Activated T-cell treated with anti-CD3 and anti-CD28 coated beads, Interleukin-2, amount 50 U/mL, for 48 hours (primary cell): ENCODE measurements around the gene ITGB3.
"Not testable (repeated sequence)": the region's sequence is repeated elsewhere in the genome, so short reads cannot be mapped to it uniquely, and the experiment has no call there.

Experiments used
- DNase-seq, 2 experiments: peaks; one replicate each; pipeline ENCODE4 v3.0.0-alpha.2; 2020

ITGB3 gene

GRCh38 chr17:47223460-47223859, 30.2 kb upstream of the ITGB3 start:
- DNase-seq, result no peak

GRCh38 chr17:47224077-47224476, 29.6 kb upstream of the ITGB3 start:
- DNase-seq, result not testable (repeated sequence)

DNA sequence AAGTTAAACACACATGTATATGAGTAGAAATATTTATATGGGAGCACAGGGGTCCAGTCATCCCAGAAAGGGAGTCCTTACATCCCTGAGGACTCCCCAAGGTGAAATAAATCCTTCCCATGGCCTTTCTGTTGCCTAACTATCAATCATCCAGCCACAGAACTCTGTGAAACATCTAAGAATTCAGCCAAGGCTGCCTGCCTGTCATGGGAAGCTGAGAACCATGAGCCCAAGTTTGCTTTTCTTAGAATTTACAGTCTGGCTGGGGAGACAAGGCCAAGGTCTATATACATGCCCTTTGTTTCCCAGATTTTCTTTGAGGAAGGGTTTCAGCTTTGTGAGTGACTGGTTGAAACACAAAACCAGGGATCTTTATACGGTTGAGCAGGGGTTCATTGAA, 28.7 kb upstream of the ITGB3 start:
- DNase-seq, result no peak

DNA sequence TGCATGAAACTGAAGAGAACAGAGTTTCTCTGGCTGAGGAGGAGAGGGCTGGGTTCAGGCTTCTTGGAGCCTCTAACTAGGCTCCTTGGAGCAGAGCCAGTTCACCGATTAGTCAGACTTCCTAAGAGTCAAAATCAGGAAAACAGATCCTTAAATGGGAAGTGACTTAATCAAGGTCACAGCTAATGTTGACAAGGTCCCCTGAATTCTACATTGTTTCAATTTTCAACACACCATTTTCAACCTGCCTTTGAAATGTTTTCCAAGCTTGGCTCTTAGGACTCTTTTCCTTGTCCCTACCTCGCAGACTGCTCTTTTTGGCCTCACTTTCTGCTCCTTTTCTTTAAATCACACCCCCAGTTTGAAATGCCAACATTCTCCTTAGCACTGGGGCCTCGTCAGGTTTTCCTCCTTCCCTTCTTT, 28.2 kb upstream of the ITGB3 start:
- DNase-seq, result no peak

DNA sequence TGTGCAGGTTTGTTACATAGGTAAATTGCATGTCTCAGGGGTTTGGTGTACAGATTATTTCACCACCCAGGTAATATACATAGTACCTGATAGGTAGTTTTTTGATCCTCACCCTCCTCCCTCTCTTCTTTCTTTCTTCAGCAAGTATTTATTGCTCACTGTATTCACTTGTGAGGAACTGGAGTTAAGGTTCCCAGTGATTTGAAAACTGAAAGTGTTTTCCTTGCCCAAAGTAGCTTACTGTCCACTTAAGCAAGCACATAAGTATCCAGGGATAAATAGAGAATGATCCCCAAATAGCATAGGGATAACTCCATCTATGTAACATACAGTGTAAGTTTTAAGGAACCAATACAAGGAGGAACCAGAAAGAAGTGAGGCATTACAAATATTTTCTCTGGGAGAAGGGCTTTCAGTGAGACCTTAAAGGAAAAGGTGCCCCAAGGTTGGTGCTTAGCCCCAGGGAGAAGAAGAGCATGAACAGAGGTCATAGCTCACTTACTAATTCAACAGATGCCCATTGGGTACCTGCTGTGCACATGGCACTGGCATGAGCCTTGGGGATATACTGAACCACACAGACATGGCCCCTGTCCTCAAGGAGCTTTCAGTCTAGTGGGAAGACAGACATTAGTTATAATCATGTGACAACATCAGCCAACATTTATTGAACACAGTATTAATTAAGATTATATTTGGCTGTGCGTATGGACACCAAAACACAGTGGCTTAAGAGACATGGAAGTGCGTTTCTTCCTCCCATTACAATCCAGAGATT, 27.5 kb upstream of the ITGB3 start:
- no peak for DNase-seq

- no peak for DNase-seq
These were observed 25.8 kb upstream of the ITGB3 start for GRCh38 chr17:47227862-47228261.

DNA sequence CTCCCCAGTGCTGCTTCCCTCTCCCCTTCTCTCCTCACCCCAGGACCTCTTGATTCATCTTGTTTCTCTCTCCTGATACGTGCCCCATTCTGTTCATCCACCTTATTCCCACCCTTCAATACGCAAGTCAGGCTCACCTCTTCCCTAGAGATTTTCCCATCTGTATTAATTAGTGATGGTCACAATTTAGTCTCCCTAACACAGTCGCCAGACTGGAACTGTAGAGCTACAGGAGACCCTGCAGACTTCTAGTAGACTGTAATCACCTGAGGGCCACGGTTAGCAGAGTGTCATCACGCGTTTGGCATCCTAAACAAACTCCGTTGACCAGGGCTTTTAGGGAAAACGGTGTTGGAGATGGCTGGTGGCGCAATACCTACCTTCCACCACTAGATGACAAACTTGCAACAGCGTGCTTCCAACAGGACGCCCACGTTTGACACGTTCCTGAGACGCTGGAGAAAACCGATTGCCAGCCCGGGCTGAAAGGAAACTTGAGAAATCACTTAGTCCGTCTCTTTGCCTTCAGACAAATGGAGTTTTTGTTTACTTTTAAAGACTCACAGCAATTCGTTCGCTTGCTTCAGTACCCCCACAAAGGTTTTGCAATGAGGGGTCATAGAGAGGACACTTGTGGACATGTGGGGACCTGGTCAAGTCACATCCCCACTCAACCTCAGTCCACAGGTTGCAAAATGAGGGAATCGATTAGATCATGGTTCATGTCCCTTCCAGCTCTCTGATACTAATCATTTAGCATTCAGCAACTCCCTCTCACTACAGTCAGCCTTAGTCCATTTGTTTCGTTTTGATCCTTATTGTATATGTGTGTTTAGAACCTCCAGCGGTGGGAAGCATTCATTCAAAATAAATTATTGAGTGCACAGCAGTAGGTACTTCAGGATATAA, 23.8 kb upstream of the ITGB3 start:
- DNase-seq, result peak; percentile 78 to 83

DNA sequence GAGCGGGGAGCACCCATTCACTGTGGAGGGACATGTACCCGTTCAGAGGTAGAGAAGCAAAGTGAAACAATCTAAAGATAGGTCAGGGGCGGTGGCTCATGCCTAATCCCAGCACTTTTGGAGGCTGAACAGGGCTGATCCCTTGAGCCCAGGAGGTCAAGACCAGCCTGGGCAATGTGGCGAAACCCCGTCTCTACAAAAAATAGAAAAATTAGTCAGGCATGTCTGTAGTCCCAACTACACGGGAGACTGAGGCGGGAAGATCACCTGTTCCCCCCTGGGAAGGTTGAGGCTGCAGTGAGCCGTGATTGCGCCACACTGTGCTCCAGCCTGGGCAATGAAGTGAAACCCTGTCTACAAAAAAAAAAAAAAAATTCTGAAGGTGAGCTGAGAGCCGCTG, 22.8 kb upstream of the ITGB3 start:
- no peak for DNase-seq

DNA sequence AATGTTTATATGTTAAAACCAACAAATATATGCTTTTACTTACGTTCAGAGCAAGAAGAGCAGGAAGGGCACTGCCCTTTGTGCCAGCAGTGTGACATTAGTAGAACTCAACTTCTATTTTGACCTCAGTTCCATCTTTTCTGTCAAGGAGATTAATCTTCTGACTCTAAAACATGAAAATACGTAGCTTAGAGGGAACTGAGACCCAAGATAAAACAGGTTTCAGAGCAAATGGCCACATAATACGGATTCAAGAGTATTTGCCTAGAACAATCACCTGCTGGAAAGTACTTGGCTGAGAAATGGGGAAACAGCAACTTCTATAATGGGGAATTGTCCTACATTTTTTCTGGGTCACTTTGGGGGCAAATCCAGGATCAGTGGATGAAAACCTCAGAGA, 22.3 kb upstream of the ITGB3 start:
- no peak for DNase-seq

DNA sequence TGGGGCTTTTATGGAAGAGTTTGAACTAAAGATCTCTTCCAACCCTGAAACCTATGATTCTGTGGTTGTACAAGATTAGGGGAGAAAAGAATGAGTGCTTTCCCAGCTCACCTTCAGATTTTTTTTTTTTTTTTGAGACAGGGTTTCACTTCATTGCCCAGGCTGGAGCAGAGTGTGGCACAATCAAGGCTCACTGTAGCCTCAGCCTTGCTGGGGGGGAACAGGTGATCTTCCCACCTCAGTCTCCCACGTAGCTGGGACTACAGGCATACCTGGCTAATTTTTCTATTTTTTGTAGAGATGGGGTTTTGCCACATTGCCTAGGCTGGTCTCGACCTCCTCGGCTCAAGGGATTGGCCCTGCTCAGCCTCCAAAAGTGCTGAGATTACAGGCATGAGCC, 21.8 kb upstream of the ITGB3 start:
- no peak for DNase-seq

DNA sequence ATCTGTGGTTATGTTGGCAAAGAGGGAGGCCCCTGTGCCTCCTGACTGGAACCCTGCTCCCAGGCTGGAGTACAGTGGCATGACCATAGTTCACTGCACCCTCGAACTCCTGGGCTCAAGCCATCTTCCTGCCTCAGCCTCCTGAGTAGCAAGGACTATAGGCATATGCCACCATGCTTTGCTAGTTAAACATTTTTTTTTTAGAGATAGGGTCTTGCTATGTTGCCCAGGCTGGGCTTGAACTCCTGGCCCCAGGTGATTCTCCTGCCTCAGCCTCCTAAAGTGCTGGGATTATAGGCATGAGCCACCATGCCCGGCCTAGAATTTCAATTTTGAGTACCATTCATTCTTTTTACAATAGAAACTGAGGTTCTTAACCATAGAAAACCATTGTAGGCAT, 21.2 kb upstream of the ITGB3 start:
- no peak for DNase-seq

- no peak for DNase-seq
These were observed 18.1 kb upstream of the ITGB3 start for GRCh38 chr17:47235506-47235905.

GRCh38 chr17:47235923-47236322, 17.7 kb upstream of the ITGB3 start:
- no peak for DNase-seq

- no peak for DNase-seq
These were observed 15.8 kb upstream of the ITGB3 start for GRCh38 chr17:47237841-47238240.

- DNase-seq, result no peak
These were observed 15.2 kb upstream of the ITGB3 start for GRCh38 chr17:47238321-47239010.

GRCh38 chr17:47239619-47239966, 14.0 kb upstream of the ITGB3 start:
- DNase-seq, result no peak

- DNase-seq, result no peak
These were observed 13.5 kb upstream of the ITGB3 start for GRCh38 chr17:47239967-47240651.

GRCh38 chr17:47240806-47241205, 12.8 kb upstream of the ITGB3 start:
- no peak for DNase-seq

- DNase-seq, result no peak
These were observed 11.0 kb upstream of the ITGB3 start for GRCh38 chr17:47242648-47243047.

DNA sequence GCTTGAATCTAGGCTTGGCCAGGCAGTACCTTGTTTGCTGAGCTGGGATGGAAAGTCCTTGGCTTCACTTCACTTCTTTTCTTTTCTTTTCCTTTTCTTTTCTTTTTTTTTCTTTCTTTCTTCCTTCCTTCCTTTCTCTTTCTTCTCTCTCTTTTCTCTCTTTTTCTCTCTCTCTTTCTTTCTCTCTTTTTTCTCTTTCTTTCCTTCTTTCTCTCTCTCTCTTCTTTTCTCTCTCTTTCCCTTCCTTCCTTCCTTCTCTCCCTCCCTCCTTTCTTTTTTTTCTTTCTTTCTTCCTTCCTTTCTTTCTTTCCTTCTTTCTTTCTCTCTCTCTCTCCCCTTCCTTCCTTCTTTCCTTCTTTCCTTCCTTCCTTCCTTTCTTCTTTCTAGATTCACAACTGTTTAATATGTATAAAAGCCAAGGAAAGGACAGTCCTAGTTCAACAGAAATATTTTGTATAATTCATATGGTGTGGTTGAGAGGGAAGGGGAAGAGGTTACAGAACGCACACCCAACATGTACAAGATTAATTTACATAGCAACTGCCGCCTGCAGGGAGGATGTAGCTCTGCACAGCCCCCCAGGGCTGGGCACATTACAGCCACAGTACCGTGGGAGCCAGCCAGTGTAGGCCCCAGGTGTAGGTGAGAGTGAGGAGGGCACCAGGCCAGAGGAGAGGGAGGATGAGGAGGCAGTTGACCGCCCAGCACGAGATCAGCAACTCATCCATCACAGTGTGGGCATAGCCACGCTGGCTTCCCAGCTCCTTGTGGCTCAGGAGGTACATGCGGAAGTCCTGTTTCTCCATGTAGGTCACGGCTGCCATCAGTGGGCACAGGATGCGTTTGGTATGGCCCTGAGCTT, 9.7 kb upstream of the ITGB3 start:
- DNase-seq, result no peak

DNA sequence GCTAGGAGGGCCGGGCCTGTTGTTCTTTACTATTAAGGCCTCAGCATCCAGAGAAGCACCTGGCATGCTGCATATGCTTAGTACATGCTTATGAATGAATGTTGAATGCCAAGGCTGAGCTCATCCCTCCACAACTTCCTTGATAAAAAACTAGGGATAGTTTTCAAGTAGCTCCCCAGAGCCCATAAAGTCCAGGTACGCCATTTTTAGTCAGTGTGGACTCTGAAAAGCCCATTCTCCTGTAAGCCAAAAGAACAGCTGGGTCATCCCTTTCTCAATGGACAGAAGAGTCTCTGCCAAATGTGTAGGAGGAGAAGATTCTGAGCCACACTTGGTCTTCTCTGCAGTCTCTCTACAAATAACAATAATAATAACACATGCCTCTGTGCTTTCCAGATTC, 8.9 kb upstream of the ITGB3 start:
- DNase-seq, result no peak

DNA sequence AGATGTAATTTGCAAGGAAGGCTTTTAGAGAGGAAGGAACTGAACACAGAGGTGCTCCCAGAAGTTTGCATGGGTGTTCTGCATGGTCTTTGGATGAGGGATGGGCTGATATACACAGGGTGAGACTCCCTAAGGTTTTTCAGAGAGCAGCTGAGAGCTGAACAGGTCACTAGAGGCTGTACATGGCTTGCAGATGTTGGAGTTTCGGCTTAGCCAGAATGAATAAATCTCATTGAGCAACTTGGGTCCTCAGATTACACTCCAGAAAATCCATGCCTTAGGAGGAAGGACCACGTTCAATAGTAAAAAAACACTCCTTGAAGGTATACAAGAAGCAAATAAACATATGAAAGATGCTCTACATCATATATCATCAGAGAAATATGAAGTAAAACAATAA, 7.5 kb upstream of the ITGB3 start:
- no peak for DNase-seq
